GM10847 (cell line): ENCODE data around the gene PCDHGA7.
"Not testable (repeated sequence)": the region's sequence is repeated elsewhere in the genome, so short reads cannot be mapped to it uniquely, and the experiment has no call there.

Experiments used
- POLR2A ChIP-seq: IDR thresholded peaks from 2 replicates; pipeline ENCODE4 v1.6.1; 2011; ENCODE audit not compliant: insufficient read length; ENCODE audit errors: extremely low read depth

The PCDHGA7 gene

GRCh38 chr5:141417494-141418172 lies 35.1 kb downstream of the PCDHGA7 start, which contains the start of gene PCDHGB7:
Gene PCDHGB7 (plus strand): TSS chr5:141417677. CDS start chr5:141417860, 183 bp downstream.
- TF ChIP-seq POLR2A: not testable (repeated sequence)

GRCh38 chr5:141419074-141419880 lies 36.7 kb downstream of the PCDHGA7 start:
- TF ChIP-seq POLR2A: no peak

GRCh38 chr5:141420855-141421488 lies 38.4 kb downstream of the PCDHGA7 start, which contains the start of gene PCDHGA11:
Gene PCDHGA11 (plus strand): TSS chr5:141421051. CDS start chr5:141421228, 177 bp downstream.
- TF ChIP-seq POLR2A: no peak

- TF ChIP-seq POLR2A: no peak
Observed at GRCh38 chr5:141421489-141421855, 38.9 kb downstream of the PCDHGA7 start.

GRCh38 chr5:141422742-141423291 lies 40.3 kb downstream of the PCDHGA7 start:
- no peak for TF ChIP-seq POLR2A

GRCh38 chr5:141427783-141428426 lies 45.4 kb downstream of the PCDHGA7 start:
- TF ChIP-seq POLR2A: no peak

GRCh38 chr5:141430332-141431113 lies 48.0 kb downstream of the PCDHGA7 start, which contains the start of gene PCDHGA12:
Gene PCDHGA12 (plus strand): TSS chr5:141430507. CDS start chr5:141430760, 253 bp downstream.
- no peak for TF ChIP-seq POLR2A

- TF ChIP-seq POLR2A: peak; percentile 14
Observed at GRCh38 chr5:141431286-141431685, 48.7 kb downstream of the PCDHGA7 start.

- TF ChIP-seq POLR2A: no peak
Observed at GRCh38 chr5:141434006-141434405, 51.5 kb downstream of the PCDHGA7 start.
